HG02678 (cell line): ENCODE results near the gene SMARCAD1.
"Not testable (repeated sequence)": the region's sequence is repeated elsewhere in the genome, so short reads cannot be mapped to it uniquely, and the experiment has no call there.

ENCODE experiments used
- ATAC-seq: cut with Tn5 transposase; IDR thresholded peaks from one replicate; pipeline ENCODE4 v1.9.1; 2021; ENCODE audit warnings: mild to moderate bottlenecking, moderate library complexity; ENCODE audit not compliant: unreplicated experiment

SMARCAD1 gene

DNA sequence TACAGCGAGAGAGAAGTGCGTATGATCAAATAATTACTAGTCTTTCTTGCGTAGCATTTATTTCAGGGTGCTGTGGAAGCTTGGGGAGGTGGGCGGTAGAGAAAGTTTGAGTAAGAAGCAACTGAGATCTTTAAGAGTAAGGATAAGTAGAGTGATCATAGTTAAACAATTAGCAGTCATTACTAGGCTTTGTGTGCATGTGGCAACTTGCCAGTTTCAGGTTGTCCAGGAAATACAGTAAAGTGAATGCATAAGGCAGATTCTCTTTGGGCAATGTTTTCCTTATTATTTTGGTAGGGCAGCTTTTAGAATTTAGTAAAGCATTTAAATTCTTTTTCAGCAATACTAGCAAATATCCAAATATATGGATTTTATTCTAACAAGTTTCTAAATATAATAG is 78.0 kb downstream of the SMARCAD1 start:
- ATAC-seq, result no peak

DNA sequence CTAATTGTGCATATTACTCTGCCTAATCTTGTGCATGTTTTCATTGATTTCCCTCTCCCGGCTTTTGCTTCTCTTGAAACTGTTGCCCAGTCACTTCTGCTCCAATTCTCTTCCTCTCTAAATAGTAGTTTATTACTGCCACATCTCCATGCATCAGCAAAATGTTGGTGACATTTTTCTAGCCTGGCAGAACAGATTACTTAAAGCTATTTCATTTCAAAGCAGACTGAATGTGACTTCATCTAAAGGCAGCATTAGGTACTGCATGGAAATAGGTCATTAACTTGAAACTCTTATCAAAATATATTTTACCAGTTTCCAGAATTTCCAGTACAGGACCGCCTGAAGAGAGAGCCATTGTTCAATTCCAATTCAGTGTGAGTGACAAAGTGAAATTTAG is 82.6 kb downstream of the SMARCAD1 start:
- no peak for ATAC-seq

DNA sequence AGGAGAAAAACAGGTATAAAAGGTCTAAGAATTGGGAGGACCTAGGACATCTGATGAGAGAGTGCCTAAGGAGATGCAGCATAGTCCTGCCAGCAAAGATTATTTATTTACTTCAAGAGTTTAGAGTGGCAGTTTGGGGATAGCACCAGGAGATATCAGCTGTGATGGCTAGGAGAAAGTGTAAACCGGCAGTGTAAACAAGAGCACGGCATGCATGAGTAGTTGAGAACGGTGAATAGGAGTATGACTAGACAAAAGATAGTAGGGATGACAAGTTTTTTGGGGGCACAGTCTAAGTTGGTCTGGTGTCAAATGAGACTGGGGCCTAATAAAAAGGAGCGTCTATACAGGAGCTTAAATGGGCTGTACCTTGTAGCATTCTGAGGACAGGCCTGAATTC is 86.3 kb downstream of the SMARCAD1 start:
- ATAC-seq, result not testable (repeated sequence)

DNA sequence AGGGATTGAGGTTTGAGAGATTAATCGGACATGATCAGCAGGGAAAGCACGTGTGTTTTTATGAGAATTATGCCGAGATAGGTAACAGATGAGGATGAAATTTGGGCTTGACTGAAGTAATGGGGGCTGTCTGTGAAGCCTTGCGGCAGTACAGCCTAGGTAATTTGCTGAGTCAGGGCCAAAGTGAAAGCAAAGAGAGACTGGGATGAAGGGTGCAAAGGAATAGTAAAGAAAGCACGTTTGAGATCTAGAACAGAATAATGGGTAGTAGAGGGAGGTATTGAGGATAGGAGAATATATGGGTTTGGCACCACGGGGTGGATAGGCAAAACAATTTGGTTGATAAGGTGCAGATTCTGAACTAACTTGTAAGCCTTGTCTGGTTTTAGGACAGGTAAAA is 87.8 kb downstream of the SMARCAD1 start:
- not testable (repeated sequence) for ATAC-seq

DNA sequence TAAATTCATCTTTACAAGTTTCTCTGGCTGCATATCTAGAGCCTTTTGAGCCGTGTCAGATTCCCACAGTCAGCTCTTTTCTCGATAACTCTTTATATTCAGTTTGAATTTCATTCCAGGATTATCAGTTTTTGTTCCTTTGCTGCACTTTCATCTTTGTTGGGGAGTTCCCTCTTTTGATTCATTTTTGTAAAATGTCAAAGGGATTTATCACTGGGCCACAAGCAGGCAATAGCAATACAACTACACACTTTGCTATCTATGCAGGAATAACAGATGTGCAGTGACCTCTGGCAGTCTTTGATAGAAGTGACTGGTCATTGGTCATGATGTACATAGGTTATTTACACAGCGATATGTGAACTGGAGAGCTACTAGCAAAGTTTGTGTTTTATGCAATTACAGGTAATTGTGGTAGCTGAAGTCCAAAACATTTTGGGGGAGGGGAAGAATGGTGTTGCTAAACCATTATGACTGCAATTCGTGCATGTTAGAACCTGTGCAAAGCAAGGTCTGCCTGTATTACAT is 91.1 kb downstream of the SMARCAD1 start:
- ATAC-seq, result no peak

DNA sequence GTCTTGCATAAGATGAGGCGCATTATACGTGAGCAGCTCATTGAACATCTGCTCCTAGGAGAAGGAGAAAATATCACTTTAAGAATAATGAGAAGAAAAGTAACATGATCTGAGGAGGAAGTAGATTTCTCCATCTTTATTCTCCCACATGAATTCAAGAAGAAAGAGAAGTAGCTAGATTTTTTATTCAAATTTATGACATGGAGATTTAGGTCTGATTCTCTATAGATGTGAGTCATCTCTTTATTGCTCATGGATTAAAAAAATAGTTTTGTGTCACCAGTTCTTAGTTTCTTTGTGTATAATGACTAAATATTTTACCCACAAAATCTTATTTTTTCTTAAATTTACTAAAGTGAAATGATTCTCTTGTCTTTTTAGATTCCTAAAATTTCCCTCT is 94.5 kb downstream of the SMARCAD1 start:
- ATAC-seq, result no peak

DNA sequence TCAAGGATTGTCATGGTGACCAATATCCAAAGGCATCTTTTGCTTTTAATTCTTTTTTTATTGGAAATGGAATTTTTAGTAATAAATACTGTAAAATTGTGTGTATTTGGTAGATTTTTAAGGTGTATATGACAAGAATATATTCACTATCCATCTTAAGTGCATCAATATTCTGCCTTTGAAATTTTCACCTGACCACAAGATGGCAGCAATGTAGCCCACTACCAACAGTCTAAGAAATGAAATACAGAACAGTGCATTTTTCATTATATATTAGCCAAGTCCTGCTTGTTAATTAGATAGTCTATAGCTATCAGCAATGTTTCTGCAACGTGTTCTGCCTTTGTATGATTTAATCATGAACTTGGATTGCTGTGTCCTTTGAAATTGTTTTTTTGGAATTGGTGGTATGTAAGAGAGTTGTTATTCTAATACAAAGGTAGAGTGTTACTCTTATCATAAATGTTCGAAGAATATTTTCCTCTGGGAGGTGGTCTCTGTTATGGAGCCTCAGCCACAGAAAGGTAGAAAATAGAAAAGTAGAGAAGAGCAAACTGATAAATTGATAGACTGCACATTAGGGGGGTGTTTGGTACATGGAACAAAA is 96.8 kb downstream of the SMARCAD1 start:
- ATAC-seq, result no peak

DNA sequence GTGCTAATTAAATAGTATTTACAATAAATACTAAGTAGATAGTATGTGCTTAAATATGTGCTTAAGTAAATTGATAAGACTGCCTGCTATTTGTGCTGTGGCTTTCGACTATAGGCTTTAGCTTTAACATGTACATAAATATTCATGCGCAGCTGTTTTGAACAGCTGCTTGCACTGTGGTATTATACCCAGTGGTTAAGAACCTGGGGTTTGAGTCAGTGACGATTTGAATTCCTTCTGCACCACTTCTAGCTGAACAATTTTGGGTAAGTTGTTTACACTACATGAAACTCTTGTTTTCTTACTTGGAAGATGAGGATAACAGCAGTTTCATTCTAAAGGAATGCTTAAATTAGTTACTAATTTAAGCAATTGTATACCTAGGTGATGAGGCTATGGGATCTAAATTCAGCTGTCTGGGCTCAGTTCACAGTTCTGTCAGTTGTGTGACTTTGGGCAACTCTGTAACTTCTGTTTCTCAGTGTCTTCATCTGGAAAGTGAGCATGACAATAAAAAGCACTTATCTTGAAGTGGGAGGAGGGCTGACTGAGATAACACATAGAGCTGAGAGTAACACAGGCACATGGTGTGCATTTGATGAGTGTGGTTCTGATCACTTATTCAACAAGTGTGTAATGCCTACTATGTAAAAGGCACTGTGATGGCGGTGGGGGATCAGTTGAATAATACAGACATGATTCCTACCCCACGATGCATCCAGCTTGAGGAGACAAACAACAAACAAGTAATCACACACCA is 98.0 kb downstream of the SMARCAD1 start:
- no peak for ATAC-seq

DNA sequence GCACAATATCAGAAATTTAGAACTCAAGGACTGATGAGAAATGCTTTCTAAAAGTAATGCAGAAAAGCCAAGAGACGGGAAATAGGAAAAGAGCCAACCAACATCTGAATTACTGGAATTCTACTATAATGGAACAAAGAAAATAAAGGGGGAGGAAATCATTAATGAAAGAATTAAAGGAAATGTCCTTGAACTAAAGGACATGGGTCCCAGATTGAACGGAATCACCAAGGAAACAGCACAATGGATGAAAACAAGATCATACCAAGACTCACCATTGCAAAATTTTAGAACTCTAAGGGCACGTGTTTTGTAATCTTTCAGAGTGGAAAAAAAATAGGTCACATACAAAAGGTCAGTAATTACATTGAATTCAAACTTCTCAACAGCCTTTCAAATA is 99.0 kb downstream of the SMARCAD1 start:
- no peak for ATAC-seq

DNA sequence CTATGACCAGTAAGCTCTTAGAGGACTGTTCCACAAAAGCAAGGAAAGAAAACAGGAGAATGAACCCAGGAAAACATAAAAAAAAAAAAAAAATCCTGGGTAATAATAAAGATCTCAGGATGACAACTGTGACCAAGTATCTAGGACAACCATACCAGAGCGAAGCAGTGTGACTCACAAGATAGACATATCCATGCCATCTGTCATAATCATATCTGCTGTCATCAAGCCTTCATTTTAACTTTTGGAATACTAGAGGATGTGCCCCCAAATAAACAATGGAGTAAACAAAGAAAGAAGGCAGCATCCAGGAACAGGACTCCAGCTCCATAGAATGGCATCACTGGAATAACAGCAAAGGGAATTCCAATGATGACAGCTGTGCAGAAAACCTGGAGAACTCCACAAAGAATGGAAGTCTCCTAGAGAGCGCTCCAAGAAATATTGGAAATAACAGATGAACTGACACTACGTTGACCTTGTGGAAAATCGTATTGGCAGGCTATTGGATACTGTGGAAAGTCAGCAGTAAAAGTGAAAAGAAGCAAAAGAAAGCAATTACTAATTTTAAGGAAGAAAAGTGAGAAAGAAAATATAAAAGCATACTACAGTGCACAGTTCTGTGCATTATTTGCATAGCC is 99.7 kb downstream of the SMARCAD1 start:
- no peak for ATAC-seq

DNA sequence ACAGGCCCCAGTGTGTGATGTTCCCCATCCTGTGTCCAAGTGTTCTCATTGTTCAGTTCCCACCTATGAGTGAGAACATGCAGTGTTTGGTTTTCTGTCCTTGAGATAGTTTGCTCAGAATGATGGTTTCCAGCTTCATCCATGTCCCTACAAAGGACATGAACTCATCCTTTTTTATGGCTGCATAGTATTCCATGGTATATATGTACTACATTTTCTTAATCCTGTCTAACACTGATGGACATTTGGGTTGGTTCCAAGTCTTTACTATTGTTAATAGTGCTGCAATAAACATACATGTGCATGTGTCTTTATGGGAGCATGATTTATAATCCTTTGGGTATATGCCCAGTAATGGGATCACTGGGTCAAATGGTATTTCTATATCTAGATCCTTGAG is 112.3 kb downstream of the SMARCAD1 start:
- ATAC-seq, result not testable (repeated sequence)

DNA sequence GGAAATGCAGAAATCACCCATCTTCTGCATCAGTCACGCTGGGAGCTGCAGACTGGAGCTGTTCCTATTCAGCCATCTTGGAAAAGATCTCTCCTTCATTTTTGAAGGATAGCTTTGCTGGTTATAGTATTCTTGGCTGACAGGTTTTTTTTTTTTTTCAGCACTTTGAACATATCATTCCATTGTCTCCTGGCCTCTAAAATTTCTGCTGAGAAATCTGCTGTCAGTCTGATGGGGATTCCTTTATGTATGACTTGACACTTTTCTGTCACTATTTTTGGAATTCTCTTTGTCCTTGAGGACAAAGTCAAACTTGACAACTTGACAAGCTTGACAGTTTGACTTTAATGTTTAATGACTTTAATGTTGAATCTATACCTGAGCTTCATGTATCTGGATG is 118.2 kb downstream of the SMARCAD1 start:
- ATAC-seq, result no peak

DNA sequence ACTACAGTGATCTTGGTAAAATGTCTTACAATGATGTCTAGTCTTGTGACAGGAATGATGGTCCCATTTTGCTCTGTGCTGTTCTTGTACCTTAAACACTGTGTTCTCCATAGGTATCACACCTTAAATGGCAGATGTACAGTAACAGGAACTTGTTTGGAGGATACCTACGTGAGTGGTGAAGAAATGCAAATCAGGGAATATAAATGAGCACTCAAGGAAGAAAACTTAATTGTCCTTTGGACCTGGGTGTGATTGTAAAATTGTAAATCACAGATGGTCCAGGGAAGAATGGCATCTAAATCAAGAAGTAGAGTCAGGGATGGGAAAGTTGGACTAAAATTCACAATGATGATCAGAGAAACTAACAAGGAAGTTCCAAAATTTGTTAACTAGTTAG is 122.3 kb downstream of the SMARCAD1 start:
- ATAC-seq, result no peak

DNA sequence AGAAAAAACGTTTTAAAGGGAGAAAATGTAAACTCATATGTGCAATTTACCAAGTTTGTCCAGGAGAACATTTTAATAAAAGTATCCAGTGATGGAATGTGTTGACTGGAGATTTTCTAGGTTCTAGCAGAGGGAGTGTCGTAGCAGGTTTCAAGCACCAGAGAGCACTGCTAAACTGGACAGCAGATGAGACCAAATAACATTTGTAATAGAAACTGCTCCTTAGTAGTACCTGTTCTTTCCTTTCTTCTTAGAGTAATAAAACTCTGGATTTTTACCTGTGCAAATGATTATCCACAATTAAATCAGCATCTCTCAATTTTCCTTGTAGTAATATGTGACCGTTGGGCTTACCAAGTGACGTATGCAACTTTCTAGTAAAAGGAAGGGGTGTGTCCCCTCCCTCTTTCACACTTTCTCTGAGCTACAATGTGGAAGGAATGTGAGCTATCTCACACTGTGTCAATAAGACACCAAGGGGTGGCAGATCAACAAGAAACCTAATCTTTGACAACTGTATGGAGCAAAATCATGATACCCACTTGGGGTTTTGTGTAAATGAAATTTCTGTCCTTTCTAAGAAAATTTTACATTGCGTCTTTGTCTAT is 125.4 kb downstream of the SMARCAD1 start:
- no peak for ATAC-seq

DNA sequence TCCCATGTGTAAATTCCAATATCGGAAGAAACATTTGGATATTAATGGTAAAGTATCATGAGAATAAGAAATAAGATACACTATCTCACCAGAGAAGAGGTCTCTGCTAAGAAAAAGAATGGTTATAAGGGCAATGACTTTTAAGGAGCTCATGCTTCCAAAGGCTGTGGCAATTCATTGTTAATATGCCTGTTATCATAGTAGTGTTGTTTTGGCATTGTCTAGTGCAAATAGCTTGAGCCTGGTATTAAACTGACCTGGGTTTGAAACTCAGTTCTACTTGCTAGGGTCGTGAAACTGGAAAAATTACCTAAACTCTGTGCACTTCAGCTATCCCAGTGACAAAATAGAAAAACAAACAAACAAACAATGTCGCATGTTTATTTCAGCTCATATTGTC is 126.2 kb downstream of the SMARCAD1 start:
- no peak for ATAC-seq

DNA sequence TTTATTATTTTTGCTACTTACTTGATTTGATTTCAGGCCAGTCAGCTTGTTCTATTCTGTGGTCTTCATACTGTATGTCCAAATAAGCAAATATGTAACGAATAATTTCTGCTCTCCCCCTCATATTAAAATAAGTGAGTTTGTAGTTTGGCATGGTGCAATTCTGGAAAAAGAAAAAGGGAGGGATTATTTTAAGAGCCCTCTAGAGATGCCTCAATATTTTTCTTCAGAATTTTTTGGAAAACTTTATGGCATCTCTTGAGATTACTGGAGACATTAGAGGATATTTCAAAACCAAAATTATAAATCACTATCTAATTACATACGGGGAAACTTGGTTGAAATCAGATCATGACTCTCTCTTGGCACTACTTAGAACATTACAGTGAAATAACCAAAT is 126.8 kb downstream of the SMARCAD1 start:
- ATAC-seq, result no peak

DNA sequence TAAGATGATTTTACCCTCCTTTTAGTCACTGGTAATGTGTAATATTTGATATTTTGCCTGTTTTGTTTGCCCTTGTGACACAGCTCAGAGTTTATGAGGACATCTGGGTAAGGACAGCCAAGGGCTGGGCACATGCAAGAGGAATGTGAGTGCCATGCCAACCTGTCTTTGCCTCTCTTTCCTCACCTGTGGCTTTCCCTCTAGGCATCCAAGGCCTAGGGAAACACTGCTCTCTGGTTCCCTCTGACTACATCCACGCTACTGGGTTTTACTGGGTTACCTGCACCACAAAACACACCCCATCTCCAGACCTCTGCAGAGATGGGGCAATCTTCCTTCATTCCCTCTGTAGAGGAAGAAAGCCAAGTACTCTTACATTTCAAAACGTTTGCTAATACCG is 127.3 kb downstream of the SMARCAD1 start:
- no peak for ATAC-seq

DNA sequence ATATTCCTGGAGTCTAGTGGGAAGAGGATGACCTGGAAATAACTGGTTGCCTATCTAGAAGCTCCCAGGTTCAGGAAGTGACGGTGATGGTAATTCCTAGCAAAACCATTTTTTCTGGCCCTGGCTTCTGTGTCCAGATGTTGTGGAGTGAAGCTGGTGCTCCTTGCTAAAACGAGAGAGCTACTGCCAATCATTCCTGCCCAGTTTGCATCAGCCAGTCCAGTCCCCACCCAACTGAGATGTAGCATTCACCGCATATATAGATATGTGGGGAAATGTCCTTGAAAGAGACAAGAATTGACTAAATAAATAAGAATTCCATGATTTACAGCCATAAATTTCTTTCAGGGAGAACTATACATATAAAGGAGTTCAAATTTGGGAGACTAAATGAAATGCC is 128.6 kb downstream of the SMARCAD1 start:
- no peak for ATAC-seq

DNA sequence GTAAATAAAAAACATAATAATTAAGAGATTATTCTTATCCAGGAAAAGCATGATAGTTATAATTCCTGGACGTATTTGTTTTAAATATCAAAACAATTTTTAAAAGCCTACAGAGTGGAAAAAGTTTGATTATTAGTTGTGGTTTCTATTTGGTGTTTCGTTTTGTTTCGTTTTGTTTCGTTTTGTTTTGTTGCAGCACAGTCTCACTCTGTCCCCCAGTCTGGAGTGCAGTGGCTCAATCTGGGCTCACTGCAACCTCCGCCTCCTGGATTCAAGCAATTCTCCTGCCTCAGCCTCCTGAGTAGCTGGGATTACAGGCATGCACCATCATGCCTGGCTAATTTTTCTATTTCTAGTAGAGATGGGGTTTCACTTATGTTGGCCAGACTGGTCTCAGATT is 129.1 kb downstream of the SMARCAD1 start:
- not testable (repeated sequence) for ATAC-seq

DNA sequence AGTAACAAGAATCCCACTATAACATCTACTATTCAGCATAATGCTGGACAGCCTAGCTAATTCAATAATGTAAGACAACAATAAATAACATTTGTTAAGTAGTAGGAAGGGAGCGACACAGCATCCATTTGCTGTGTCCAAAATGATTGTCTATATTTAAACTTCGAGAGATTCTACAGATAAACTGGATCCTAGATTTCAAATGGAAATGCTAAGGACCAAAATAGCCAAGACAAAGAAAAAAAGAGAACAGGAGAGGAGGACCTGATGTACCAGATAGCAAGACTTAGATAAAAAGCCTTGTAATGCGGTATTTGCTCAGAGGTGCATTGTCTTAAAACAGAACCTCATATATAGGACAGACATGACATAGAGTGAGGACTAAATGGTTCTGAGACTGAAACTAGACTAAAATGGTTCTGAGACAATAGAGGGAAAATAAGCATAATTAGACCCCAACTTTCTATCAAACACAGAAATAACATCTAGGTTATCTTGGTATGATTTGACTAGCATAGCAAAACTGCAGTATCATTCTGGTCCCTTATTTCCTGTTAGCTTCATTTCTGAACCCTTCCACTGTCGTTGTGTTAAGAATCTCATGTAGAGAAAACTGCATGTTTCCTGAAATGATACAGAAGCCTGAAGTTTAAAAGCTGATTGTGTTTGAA is 131.2 kb downstream of the SMARCAD1 start:
- no peak for ATAC-seq

DNA sequence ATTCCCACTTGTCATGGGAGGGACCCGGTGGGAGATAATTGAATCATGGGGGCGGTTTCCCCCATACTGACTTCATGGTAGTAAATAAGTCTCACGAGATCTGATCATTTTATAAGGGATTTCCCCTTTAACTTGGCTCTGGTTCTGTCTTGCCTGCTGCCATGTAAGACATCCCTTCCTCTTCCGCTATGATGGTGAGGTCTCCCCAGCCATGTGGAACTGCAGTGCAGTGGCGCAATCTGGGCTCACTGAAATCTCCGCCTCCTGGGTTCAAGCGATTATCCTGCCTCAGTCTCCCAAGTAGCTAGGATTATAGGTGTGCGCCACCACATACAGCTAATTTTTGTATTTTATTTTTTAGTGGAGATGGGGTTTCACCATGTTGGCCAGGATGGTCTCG is 132.1 kb downstream of the SMARCAD1 start:
- ATAC-seq, result no peak
